ENCODE results near the gene CDC14B. TPM values are rescaled to one million over a fixed set of nuclear protein-coding genes. Genes with fewer than 3 reads are reported as not detected.

Gene CDC14B
- total RNA-seq (2021) (3.8 and 5.2 TPM in 2 replicates), Bru-seq, nascent RNA (percentile 45 among the genes with signal in this experiment), BruChase-seq, experiment 1, labeled RNA remaining after a 2-hour chase (percentile 49 among the genes with signal in this experiment), BruChase-seq, experiment 2, labeled RNA remaining after a 6-hour chase (percentile 49 among the genes with signal in this experiment)
- long read RNA-seq, partial matches to known transcripts = 0 of 4 reads
- long read RNA-seq, other reads (novel, unspliced or antisense) = 0 of 4 reads

GRCh38 chr9:96619491-96620180 is at the start of gene CDC14B:
Gene CDC14B (minus strand): TSS chr9:96619843. CDS start chr9:96619378, 465 bp downstream.
- peak within 1 kb of the TSS; percentile 80 for H3K4me3 ChIP-seq (ENCODE audit: low read depth, low read length, poor library complexity, severe bottlenecking)
- intact Hi-C loops (cut with micrococcal nuclease; ENCODE audit: unreplicated experiment) = no loop called here
- BruUV-seq (replicated peaks) = no TSS peak
- CTCF ChIA-PET = no interaction called here
- TF ChIP-seq EZH2 (IDR thresholded peaks at IDR 0.05; ENCODE audit: borderline replicate concordance, low read depth, low read length, poor library complexity, severe bottlenecking) (no peak), CTCF (conservative IDR thresholded peaks at IDR 0.05; ENCODE audit: low read depth, low read length) (no peak)
- peak; percentile 89 for DNase-seq (ENCODE audit: low spot score)
- no peaks in the 10 kb centered on the region for H3K9me3 ChIP-seq (ENCODE audit: low read depth, low read length, poor library complexity, severe bottlenecking)
- peaks cover 10% of the 10 kb centered on the region for H3K4me1 ChIP-seq (ENCODE audit: insufficient read depth, low read length, poor library complexity, severe bottlenecking)
- H3K27me3 ChIP-seq (replicated peaks; ENCODE audit: insufficient read depth, low read depth, low read length, poor library complexity) = no peaks in the 10 kb centered on the region
- POLR2A ChIA-PET (ENCODE audit: low non-redundant PET) = no interaction called here
- H3K36me3 ChIP-seq (ENCODE audit: insufficient read depth, low read length, poor library complexity, severe bottlenecking) = no peaks in the 10 kb centered on the region
- peak within 1 kb of the TSS; percentile 21 for H3K27ac ChIP-seq (ENCODE audit: low read depth, low read length, poor library complexity, severe bottlenecking)

GRCh38 chr9:96668868-96669534 is 49.4 kb upstream of the CDC14B start:
- H3K27ac ChIP-seq (ENCODE audit: low read depth, low read length, poor library complexity, severe bottlenecking) = no peak overlapping the region
- intact Hi-C loops (cut with micrococcal nuclease; ENCODE audit: unreplicated experiment) = loop anchor here (10.0 kb wide), 1 partner anchor 434 kb away; no protein-coding TSS in a partner anchor
- no peak overlapping the region for H3K4me3 ChIP-seq (ENCODE audit: low read depth, low read length, poor library complexity, severe bottlenecking)
- no TSS peak for BruUV-seq (replicated peaks)
- no peaks in the 10 kb centered on the region for H3K36me3 ChIP-seq (ENCODE audit: insufficient read depth, low read length, poor library complexity, severe bottlenecking)
- H3K9me3 ChIP-seq (ENCODE audit: low read depth, low read length, poor library complexity, severe bottlenecking) = no peaks in the 10 kb centered on the region
- no peak for DNase-seq (ENCODE audit: low spot score)
- no peaks in the 10 kb centered on the region for H3K4me1 ChIP-seq (ENCODE audit: insufficient read depth, low read length, poor library complexity, severe bottlenecking)
- ChIA-PET CTCF (no interaction called here), POLR2A (ENCODE audit: low non-redundant PET) (no interaction called here)
- no peak for TF ChIP-seq CTCF (conservative IDR thresholded peaks at IDR 0.05; ENCODE audit: low read depth, low read length)
- no peaks in the 10 kb centered on the region for H3K27me3 ChIP-seq (replicated peaks; ENCODE audit: insufficient read depth, low read depth, low read length, poor library complexity)

GRCh38 chr9:96667363-96667728 is 47.7 kb upstream of the CDC14B start:
- POLR2A ChIA-PET (ENCODE audit: low non-redundant PET) = interaction anchor here (0.6 kb wide), 1 partner anchor 166 kb away, joined by 12 read pairs; no protein-coding TSS in a partner anchor
- no peak overlapping the region for H3K4me3 ChIP-seq (ENCODE audit: low read depth, low read length, poor library complexity, severe bottlenecking)
- no peaks in the 10 kb centered on the region for H3K9me3 ChIP-seq (ENCODE audit: low read depth, low read length, poor library complexity, severe bottlenecking)
- H3K4me1 ChIP-seq (ENCODE audit: insufficient read depth, low read length, poor library complexity, severe bottlenecking) = no peaks in the 10 kb centered on the region
- no TSS peak for BruUV-seq (replicated peaks)
- CTCF ChIA-PET = interaction anchor here (1.0 to 1.1 kb wide), 2 partner anchors 225 to 350 kb away, joined by 4 to 6 read pairs; no protein-coding TSS in a partner anchor
- TF ChIP-seq CTCF (conservative IDR thresholded peaks at IDR 0.05; ENCODE audit: low read depth, low read length) (no peak), EZH2 (IDR thresholded peaks at IDR 0.05; ENCODE audit: borderline replicate concordance, low read depth, low read length, poor library complexity, severe bottlenecking) (no peak)
- H3K27ac ChIP-seq (ENCODE audit: low read depth, low read length, poor library complexity, severe bottlenecking) = no peak overlapping the region
- no peak for DNase-seq (ENCODE audit: low spot score)
- no peaks in the 10 kb centered on the region for H3K27me3 ChIP-seq (replicated peaks; ENCODE audit: insufficient read depth, low read depth, low read length, poor library complexity)
- intact Hi-C loops (cut with micrococcal nuclease; ENCODE audit: unreplicated experiment) = loop anchor here (2.0 to 10.0 kb wide), 2 partner anchors 341 to 433 kb away; no protein-coding TSS in a partner anchor
- no peaks in the 10 kb centered on the region for H3K36me3 ChIP-seq (ENCODE audit: insufficient read depth, low read length, poor library complexity, severe bottlenecking)

All from A673 (cell line).